Heart right ventricle (tissue), 16 donors: ENCODE measurements around the gene PRKD1. TPM values are rescaled to one million over a fixed set of nuclear protein-coding genes. Genes with fewer than 3 reads are reported as not detected.

Experiments used
- ATAC-seq, 8 donors: fragments of 200-7000 bp; cut with Tn5 transposase; one replicate each; pipeline ENCODE4 v1.9.1; 2020; ENCODE audit warnings: mild to moderate bottlenecking in 8 of 8, moderate library complexity in 8 of 8, moderate number of reproducible peaks in 1 of 8
- DNase-seq, 2 donors: peaks; one replicate each; pipeline ENCODE4 v3.0.0-alpha.2; 2020
- H3K27ac ChIP-seq, 10 donors: fragments of 200-600 bp; sonication (generic) in 2 of 10; one replicate each; pipeline versions ENCODE4 v1.5.0 to v1.8.0; 2020 to 2022; ENCODE audit warnings: mild to moderate bottlenecking in 3 of 10
- H3K27me3 ChIP-seq, 7 donors: fragments of 200-600 bp; one replicate each; pipeline ENCODE4 v1.8.0; 2021 to 2022; ENCODE audit warnings: mild to moderate bottlenecking in 2 of 7
- H3K36me3 ChIP-seq, 9 donors: fragments of 200-600 bp; sonication (generic) in 1 of 9; one replicate each; pipeline versions ENCODE4 v1.5.0 to v1.8.0; 2020 to 2022; ENCODE audit warnings: mild to moderate bottlenecking in 2 of 9
- H3K4me1 ChIP-seq, 9 donors: fragments of 200-600 bp; sonication (generic) in 1 of 9; one replicate each; pipeline versions ENCODE4 v1.5.0 to v1.8.0; 2020 to 2022; ENCODE audit warnings: mild to moderate bottlenecking in 4 of 9
- H3K4me3 ChIP-seq, 10 donors: fragments of 200-600 bp; sonication (generic) in 2 of 10; one replicate each; pipeline versions ENCODE4 v1.5.0 to v1.8.0; 2020 to 2022; ENCODE audit warnings: mild to moderate bottlenecking in 7 of 10, moderate library complexity in 2 of 10
- H3K9me3 ChIP-seq, 11 donors: fragments of 200-600 bp in 10 of 11; sonication (generic) in 2 of 11; one replicate each; pipeline versions ENCODE4 v1.5.0 to v1.8.0; 2013 to 2022; ENCODE audit warnings: mild to moderate bottlenecking in 2 of 11, control low read depth in 1 of 11, moderate library complexity in 1 of 11
- WGBS, 2 donors: extraction: QIAGEN DNeasy Blood & Tissue Kit; methylation state at CpG; one replicate each; pipeline ENCODE4 v1.1.7; 2013; ENCODE audit warnings: inconsistent platforms in 1 of 2; 5-methylcytosine and 5-hydroxymethylcytosine counted together
- intact Hi-C, 10 donors: fragments of 100-400 bp; cut with DNase I; formaldehyde crosslinking; loops; one replicate each; pipeline versions ENCODE4 v1.11.1 to v1.14.2; 2022
- polyA plus RNA-seq, 2 donors: library from polyadenylated mRNA; stranded (reverse); fragments of 200-250 nt; gene quantifications; one replicate each; pipeline ENCODE4 v1.2.3, GENCODE V29; 2013
- total RNA-seq, 10 donors: library from RNA; stranded (reverse); fragmentation: NEBNext Ultra II Directional in 3 of 10; extraction: Animal tissue kit (Norgen Biotek cat#: 25700) in 3 of 10; gene quantifications; one replicate each; pipeline versions ENCODE4 v1.2.1 to v1.2.4, GENCODE V29; 2021 to 2023
- TF ChIP-seq, protein P1 (sequence below), 9 donors: fragments of 200-600 bp; sonication (generic) in 2 of 9; IDR thresholded peaks; one replicate each; pipeline versions ENCODE4 v1.5.0 to v1.8.0; 2021 to 2022; ENCODE audit warnings: antibody characterized with exemption in 9 of 9, mild to moderate bottlenecking in 5 of 9, moderate library complexity in 1 of 9
- donor health status: Arrhythmogenic right ventricular cardiomyopathy.
- donor health status: ischemic (EF 13 %, LVEDD 7.1; RV severe dilation, severe dysfunction).
- donor health status: healthy with polysubstance abuse.
- donor health status: DM: no; HTN: yes; CAD: no.
- donor health status: DM: no; HTN: no; CAD: no.
- donor health status: ischemic (EF 25% LVEDD 6.9; RV normal size, moderate dysfunction).
- donor health status: ischemic (EF 25% LVEDD 5.7; RV mildly dilated, moderate dysfunction).
- donor health status: healthy.
- donor health status: DM: yes; HTN: yes; CAD: no.
- donor health status: Ischemic cardiomyopathy.
- donor health status: ischemic (EF 35%, LVEDD 5.7; RV mildly dilated, moderate dysfunction).
- donor health status: nonischemic (EF 11% LVEDD 7.7; RV severe dilation, severe dysfunction).
- donor health status: DM: yes; HTN: yes; CAD: no.
- donor health status: PGD.
- donor health status: ischemic (EF 29% LVEDD 5.4; RV normal size, mild dysfunction).
- donor health status: nonischemic (EF 23%, LVEDD 6.1; RV moderate dilation, normal function).

The PRKD1 gene
- total and polyA plus RNA-seq, 12 donors: 1.7 to 4.3 (median 2.5) TPM

DNA sequence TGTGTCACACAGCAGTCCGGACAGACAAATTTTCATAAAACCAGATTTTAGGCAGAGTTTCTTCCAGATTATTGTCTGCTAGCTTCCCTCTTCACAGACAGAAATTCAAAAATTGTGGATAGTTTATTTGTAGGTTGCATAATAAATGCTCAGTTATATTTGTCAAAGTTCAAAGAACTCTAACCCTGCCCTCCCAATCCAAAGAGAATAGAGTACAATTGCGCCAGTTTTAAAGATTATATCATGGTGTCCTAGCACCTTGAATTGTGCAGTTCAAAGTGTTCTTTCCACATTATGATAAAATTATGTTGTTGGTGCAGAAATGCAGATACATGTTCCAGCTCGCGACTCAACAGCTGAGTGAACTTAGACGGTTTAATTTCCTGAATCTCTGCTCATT, 263.1 kb downstream of the PRKD1 start:
- Histone ChIP-seq H3K9me3 (no peaks in the 10 kb centered on the region), H3K27ac (no peak overlapping the region), H3K4me1 (no peaks in the 10 kb centered on the region), H3K36me3 (peaks cover 0 to 28% (median 0%) of the 10 kb centered on the region in 9 donors), H3K27me3 (no peaks in the 10 kb centered on the region), H3K4me3 (no peak overlapping the region)
- TF ChIP-seq, protein P1, sequence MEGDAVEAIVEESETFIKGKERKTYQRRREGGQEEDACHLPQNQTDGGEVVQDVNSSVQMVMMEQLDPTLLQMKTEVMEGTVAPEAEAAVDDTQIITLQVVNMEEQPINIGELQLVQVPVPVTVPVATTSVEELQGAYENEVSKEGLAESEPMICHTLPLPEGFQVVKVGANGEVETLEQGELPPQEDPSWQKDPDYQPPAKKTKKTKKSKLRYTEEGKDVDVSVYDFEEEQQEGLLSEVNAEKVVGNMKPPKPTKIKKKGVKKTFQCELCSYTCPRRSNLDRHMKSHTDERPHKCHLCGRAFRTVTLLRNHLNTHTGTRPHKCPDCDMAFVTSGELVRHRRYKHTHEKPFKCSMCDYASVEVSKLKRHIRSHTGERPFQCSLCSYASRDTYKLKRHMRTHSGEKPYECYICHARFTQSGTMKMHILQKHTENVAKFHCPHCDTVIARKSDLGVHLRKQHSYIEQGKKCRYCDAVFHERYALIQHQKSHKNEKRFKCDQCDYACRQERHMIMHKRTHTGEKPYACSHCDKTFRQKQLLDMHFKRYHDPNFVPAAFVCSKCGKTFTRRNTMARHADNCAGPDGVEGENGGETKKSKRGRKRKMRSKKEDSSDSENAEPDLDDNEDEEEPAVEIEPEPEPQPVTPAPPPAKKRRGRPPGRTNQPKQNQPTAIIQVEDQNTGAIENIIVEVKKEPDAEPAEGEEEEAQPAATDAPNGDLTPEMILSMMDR (IDR thresholded peaks at IDR 0.05): no peak
- WGBS, 2 donors: 94 to 95% methylated on average over 5 of the region's 5 CpGs
- DNase-seq (no peak), ATAC-seq (no peak)
- intact Hi-C loops: loop anchor here in 1 of 10 donors (10.0 kb wide), 1 partner anchor 80 kb away; no protein-coding TSS in a partner anchor

DNA sequence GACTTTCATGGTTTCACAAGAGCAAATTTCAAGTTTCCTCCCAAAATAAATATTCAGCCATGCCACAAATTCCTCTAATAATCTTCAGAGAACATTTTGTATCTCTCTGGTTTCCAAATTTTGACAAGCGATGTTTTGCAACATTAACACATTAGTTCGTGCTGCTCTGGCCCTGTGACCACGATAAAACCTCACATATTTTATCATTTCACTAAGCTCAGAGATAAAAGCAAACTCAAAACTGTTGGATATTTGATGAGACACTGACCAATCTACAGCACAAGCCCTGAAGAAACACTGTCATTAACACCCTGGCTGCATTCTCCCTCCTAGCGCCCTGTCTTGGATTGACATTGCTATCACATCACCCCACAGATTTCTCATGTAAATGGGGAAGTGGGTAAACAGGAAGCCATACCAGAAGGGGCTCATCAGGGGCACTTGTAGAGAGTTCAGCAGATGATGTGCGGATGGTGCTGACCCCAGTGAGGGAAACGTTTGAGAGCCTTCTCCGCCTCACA, 264.3 kb downstream of the PRKD1 start:
- Histone ChIP-seq H3K9me3 (no peaks in the 10 kb centered on the region), H3K36me3 (peaks cover 0 to 28% (median 0%) of the 10 kb centered on the region in 9 donors), H3K4me1 (no peaks in the 10 kb centered on the region), H3K27ac (no peak overlapping the region), H3K27me3 (no peaks in the 10 kb centered on the region), H3K4me3 (no peak overlapping the region)
- TF ChIP-seq, protein P1 (IDR thresholded peaks at IDR 0.05): no peak
- DNase-seq (no peak), ATAC-seq (no peak)
- 78 to 80% methylated on average over 7 of the region's 7 CpGs for WGBS, 2 donors
- intact Hi-C loops: loop anchor here in 1 of 10 donors (10.0 kb wide), 1 partner anchor 81 kb away; no protein-coding TSS in a partner anchor

DNA sequence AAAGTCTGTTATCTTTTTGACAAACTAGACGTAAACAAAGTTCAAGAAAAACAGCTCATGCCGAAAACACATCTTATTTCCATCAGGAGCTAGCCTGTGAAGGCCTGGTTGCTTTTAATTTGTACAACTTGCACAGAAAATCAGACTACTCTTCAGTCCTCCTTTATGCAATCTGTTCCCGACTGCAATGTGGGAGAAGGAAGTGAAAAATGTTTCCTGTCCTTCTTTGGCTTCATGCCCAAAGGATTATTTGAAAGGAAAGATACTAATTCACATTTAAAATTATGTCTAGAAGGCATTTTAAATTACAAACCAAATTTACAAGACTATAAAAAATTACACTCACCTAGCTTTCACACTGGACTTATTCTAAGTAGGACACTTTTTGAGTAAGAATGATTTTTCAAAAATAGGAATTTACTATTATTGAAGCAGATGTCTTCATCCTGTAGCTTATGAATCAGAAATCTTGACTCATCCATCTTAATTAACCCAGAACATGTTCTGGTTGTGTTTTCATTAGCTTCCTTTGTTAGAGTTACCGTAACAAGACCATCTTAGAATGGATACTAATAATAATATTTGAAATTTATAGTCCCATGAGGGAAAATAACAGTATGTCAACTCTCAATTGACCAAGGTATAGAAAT, 272.6 kb downstream of the PRKD1 start:
- ATAC-seq (peak in 1 of 8 donors; percentile 50), DNase-seq (no peak)
- peaks cover 0 to 5% (median 0%) of the 10 kb centered on the region in 11 donors for H3K9me3 ChIP-seq
- no peak overlapping the region for H3K4me3 ChIP-seq
- 53 to 58% methylated on average over 4 of the region's 4 CpGs for WGBS, 2 donors
- H3K27me3 ChIP-seq: no peaks in the 10 kb centered on the region
- intact Hi-C loops: no loop called here
- peaks cover 0 to 4% (median 0%) of the 10 kb centered on the region in 9 donors for H3K36me3 ChIP-seq
- peak overlapping the region in 4 of 10 donors; percentile 0 to 46 (median 25) for H3K27ac ChIP-seq
- TF ChIP-seq, protein P1 (IDR thresholded peaks at IDR 0.05): no peak
- H3K4me1 ChIP-seq: peaks cover 0 to 16% (median 8%) of the 10 kb centered on the region in 9 donors

DNA sequence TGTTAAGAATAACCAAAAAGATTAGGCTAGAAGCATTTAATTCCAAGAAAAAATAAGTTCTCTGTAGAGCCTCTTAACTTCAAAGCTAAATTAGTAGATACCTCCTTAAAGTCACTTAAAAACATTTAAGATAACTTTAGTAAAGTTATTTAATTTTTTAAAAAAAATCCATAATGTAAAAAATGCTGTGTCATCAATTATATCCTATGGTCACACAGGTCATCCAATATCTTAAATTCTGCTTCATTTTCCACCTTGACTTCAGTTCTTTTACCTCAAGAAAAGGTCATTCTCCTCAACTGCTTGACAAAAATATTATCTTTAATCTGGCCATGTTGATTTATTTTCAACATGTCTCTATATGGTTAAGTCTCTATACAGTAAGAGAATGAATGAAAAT, 274.3 kb downstream of the PRKD1 start:
- TF ChIP-seq, protein P1 (IDR thresholded peaks at IDR 0.05): no peak
- Histone ChIP-seq H3K27me3 (no peaks in the 10 kb centered on the region), H3K36me3 (peaks cover 0 to 9% (median 0%) of the 10 kb centered on the region in 9 donors), H3K4me3 (no peak overlapping the region), H3K9me3 (peaks cover 0 to 23% (median 9%) of the 10 kb centered on the region in 11 donors), H3K27ac (no peak overlapping the region), H3K4me1 (peaks cover 0 to 16% (median 8%) of the 10 kb centered on the region in 9 donors)
- intact Hi-C loops: no loop called here
- ATAC-seq: no peak
- no peak for DNase-seq
